DND-41 (cell line): ENCODE results near the gene ABCA2.

ENCODE experiments used
- ATAC-seq: fragments of 200-7000 bp; cut with Tn5 transposase; 3 replicates; pipeline ENCODE4 v1.9.1; 2021; ENCODE audit warnings: low read depth; ENCODE audit not compliant: insufficient read depth
- DNase-seq: peaks from one replicate; pipeline ENCODE4 v3.0.0-alpha.2; 2020
- H2AFZ ChIP-seq: 2 replicates; pipeline ENCODE4 v1.6.0; 2012; ENCODE audit warnings: low read depth, low read length
- H3K27ac ChIP-seq: 2 replicates; pipeline ENCODE4 v1.5.1; 2012; ENCODE audit warnings: low read length, inconsistent platforms
- H3K27me3 ChIP-seq: fragments of 200-600 bp; sonication (generic); 2 replicates; pipeline ENCODE4 v1.6.0; 2012; ENCODE audit warnings: low read length, mild to moderate bottlenecking, inconsistent platforms; ENCODE audit not compliant: insufficient read depth, poor library complexity
- H3K36me3 ChIP-seq: 2 replicates; pipeline ENCODE4 v1.5.1; 2012; ENCODE audit warnings: low read length, inconsistent platforms; ENCODE audit not compliant: insufficient read depth
- H3K4me1 ChIP-seq: 2 replicates; pipeline ENCODE4 v1.5.1; 2012; ENCODE audit warnings: mild to moderate bottlenecking, low read length; ENCODE audit not compliant: insufficient read depth
- H3K4me2 ChIP-seq: 2 replicates; pipeline ENCODE4 v1.6.0; 2012; ENCODE audit warnings: mild to moderate bottlenecking, moderate library complexity, low read length, inconsistent platforms; ENCODE audit not compliant: insufficient read depth
- H3K4me3 ChIP-seq, 2 experiments: fragments of 200-600 bp in 1 of 2; shearing (Covaris generic) in 1 of 2; 2 replicates each; pipeline ENCODE4 v1.5.1; 2012 to 2016; ENCODE audit warnings: inconsistent platforms in 2 of 2, low read length in 2 of 2, mild to moderate bottlenecking in 2 of 2, low read depth in 1 of 2, moderate library complexity in 1 of 2
- H3K79me2 ChIP-seq: 2 replicates; pipeline ENCODE4 v1.6.0; 2012; ENCODE audit warnings: low read length, inconsistent platforms; ENCODE audit not compliant: insufficient read depth
- H3K9ac ChIP-seq: 2 replicates; pipeline ENCODE4 v1.6.0; 2012; ENCODE audit warnings: low read depth, mild to moderate bottlenecking, inconsistent platforms, low read length, moderate library complexity
- H3K9me3 ChIP-seq: 2 replicates; pipeline ENCODE4 v1.5.1; 2012; ENCODE audit warnings: low read length, moderate library complexity, mild to moderate bottlenecking, inconsistent platforms; ENCODE audit not compliant: insufficient read depth, severe bottlenecking
- H4K20me1 ChIP-seq: 2 replicates; pipeline ENCODE4 v1.6.0; 2012; ENCODE audit warnings: low read length; ENCODE audit not compliant: insufficient read depth
- CTCF ChIP-seq: IDR thresholded peaks from 2 replicates; pipeline ENCODE4 v1.5.1; 2012; ENCODE audit warnings: borderline replicate concordance, low read length, moderate library complexity, mild to moderate bottlenecking; ENCODE audit not compliant: poor library complexity, severe bottlenecking; ENCODE audit errors: extremely low read depth
- EZH2 ChIP-seq: IDR thresholded peaks from 3 replicates; pipeline ENCODE4 v1.6.1; 2012; ENCODE audit warnings: borderline replicate concordance, low read depth, mild to moderate bottlenecking, moderate library complexity, low read length, inconsistent platforms; ENCODE audit not compliant: severe bottlenecking

ABCA2 gene

GRCh38 chr9:137042751-137043727 lies 15.0 kb upstream of the ABCA2 start:
- H3K9ac ChIP-seq, result no peak overlapping the region
- DNase-seq, result no peak
- no peak overlapping the region for H3K27ac ChIP-seq

GRCh38 chr9:137041124-137041523 lies 13.1 kb upstream of the ABCA2 start:
- no peak overlapping the region for H3K4me3 ChIP-seq
- H3K79me2 ChIP-seq, result no peaks in the 10 kb centered on the region
- H3K9me3 ChIP-seq, result no peaks in the 10 kb centered on the region
- no peak overlapping the region for H3K9ac ChIP-seq
- H3K27ac ChIP-seq, result no peak overlapping the region
- DNase-seq (no peak), ATAC-seq (no peak)
- H3K4me1 ChIP-seq, result no peaks in the 10 kb centered on the region
- no peak overlapping the region for H2AFZ ChIP-seq
- no peak overlapping the region for H3K4me2 ChIP-seq
- H4K20me1 ChIP-seq, result peaks cover 25% of the 10 kb centered on the region
- peaks cover 24% of the 10 kb centered on the region for H3K27me3 ChIP-seq
- no peaks in the 10 kb centered on the region for H3K36me3 ChIP-seq
- TF ChIP-seq EZH2, result no peak
- no peak for TF ChIP-seq CTCF

More at GRCh38 chr9:137042751-137043727, 15.0 kb upstream of the ABCA2 start:
- Histone ChIP-seq H3K36me3 (no peaks in the 10 kb centered on the region), H2AFZ (no peak overlapping the region), H3K27me3 (peaks cover 28% of the 10 kb centered on the region), H3K4me3 (no peak overlapping the region), H3K4me1 (no peaks in the 10 kb centered on the region), H3K4me2 (no peak overlapping the region), H3K9me3 (no peaks in the 10 kb centered on the region), H4K20me1 (peaks cover 26% of the 10 kb centered on the region), H3K79me2 (no peaks in the 10 kb centered on the region)
- no peak for ATAC-seq
- TF ChIP-seq CTCF, result no peak
- no peak for TF ChIP-seq EZH2

DNA sequence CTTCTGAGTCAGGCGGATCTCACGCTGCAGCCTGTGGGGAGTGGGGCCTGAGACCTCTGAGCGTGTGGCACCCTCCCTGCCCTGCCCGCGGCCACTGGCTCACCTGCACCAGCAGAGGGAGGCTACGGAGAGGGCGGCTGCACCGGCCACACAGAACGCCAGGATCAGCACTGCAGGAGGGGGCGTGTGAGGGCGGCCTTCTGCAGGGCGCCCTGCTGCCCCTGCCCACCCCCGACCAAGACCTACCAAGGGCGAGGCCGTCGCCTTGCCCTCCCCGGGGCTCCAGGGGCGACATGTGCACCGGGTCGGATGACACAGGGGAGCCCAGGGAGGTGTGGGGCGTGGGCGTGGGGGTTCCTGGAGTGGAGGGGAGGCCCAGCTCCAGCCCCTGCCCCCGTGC lies 12.5 kb upstream of the ABCA2 start:
- Histone ChIP-seq H3K9ac (no peak overlapping the region), H3K4me2 (no peak overlapping the region)
- no peak for ATAC-seq

More for the DNA sequence above, 12.5 kb upstream of the ABCA2 start:
- Histone ChIP-seq H3K36me3 (no peaks in the 10 kb centered on the region), H3K27ac (no peak overlapping the region), H3K9me3 (no peaks in the 10 kb centered on the region), H4K20me1 (peaks cover 25% of the 10 kb centered on the region; the same call in 1 of the 2 replicates), H3K4me3 (no peak overlapping the region), H3K4me1 (no peaks in the 10 kb centered on the region), H3K27me3 (peaks cover 20% of the 10 kb centered on the region), H2AFZ (no peak overlapping the region), H3K79me2 (no peaks in the 10 kb centered on the region)
- DNase-seq, result no peak
- TF ChIP-seq EZH2 (no peak), CTCF (no peak)
